Kidney (tissue), 14 donors: ENCODE data around the gene PPP1R14C. TPM values are rescaled to one million over a fixed set of nuclear protein-coding genes. Genes with fewer than 3 reads are reported as not detected.
"Not testable (repeated sequence)": the region's sequence is repeated elsewhere in the genome, so short reads cannot be mapped to it uniquely, and the experiment has no call there.

Experiments
- DNase-seq, 5 donors: peaks; one replicate each; pipeline ENCODE4 v3.0.0-alpha.2; 2013 to 2020
- FAIRE-seq: peaks from 2 replicates; lab custom pipeline; 2012; peaks lifted over from hg19 to GRCh38; lab: Jason Lieb, UNC
- H3K27ac ChIP-seq, 2 donors: one replicate each; pipeline ENCODE4 v1.7.0; 2013; ENCODE audit warnings: low read depth in 2 of 2, low read length in 2 of 2, inconsistent platforms in 1 of 2
- H3K27me3 ChIP-seq: one replicate; pipeline ENCODE4 v1.7.1; 2013; ENCODE audit warnings: low read length, inconsistent platforms; ENCODE audit not compliant: control insufficient read depth, insufficient read depth
- H3K36me3 ChIP-seq, 3 donors: one replicate each; pipeline versions ENCODE4 v1.7.0 to v1.7.1; 2013; ENCODE audit warnings: low read length in 3 of 3, control low read depth in 1 of 3, inconsistent platforms in 1 of 3; ENCODE audit not compliant: insufficient read depth in 3 of 3, control insufficient read depth in 2 of 3
- H3K4me1 ChIP-seq, 3 donors: one replicate each; pipeline versions ENCODE4 v1.7.0 to v1.7.1; 2013; ENCODE audit warnings: low read length in 3 of 3, inconsistent platforms in 1 of 3, low read depth in 1 of 3; ENCODE audit not compliant: control insufficient read depth in 2 of 3, insufficient read depth in 2 of 3
- H3K4me3 ChIP-seq, 3 donors: one replicate each; pipeline versions ENCODE4 v1.7.0 to v1.8.1; 2013; ENCODE audit warnings: low read length in 3 of 3, control low read depth in 1 of 3, inconsistent platforms in 1 of 3
- H3K9ac ChIP-seq, 3 donors: one replicate each; pipeline versions ENCODE4 v1.7.0 to v1.7.1; 2013; ENCODE audit warnings: low read length in 3 of 3, control low read depth in 1 of 3, inconsistent platforms in 1 of 3
- H3K9me3 ChIP-seq, 3 donors: one replicate each; pipeline versions ENCODE4 v1.7.0 to v1.7.1; 2013; ENCODE audit warnings: low read length in 3 of 3, control low read depth in 1 of 3, inconsistent platforms in 1 of 3; ENCODE audit not compliant: control insufficient read depth in 2 of 3, insufficient read depth in 1 of 3
- intact Hi-C: fragments of 100-400 bp; cut with DNase I; formaldehyde crosslinking; loops from one replicate; pipeline ENCODE4 v1.11.1; 2022
- polyA plus RNA-seq: library from polyadenylated mRNA; stranded (reverse); fragments of 350-450 nt; fragmentation: Illumina TruSeq; extraction: RNeasy Lipid Tissue Mini Kit (QIAGEN cat#74804); gene quantifications from one replicate; pipeline ENCODE4 v1.2.3, GENCODE V29; 2014; ENCODE audit warnings: low read depth, low replicate concordance; ENCODE audit not compliant: insufficient read depth
- total RNA-seq: library from RNA; stranded (reverse); fragmentation: NEBNext Ultra II Directional; extraction: Animal tissue kit (Norgen Biotek cat#: 25700); gene quantifications from one replicate; pipeline ENCODE4 v1.2.1, GENCODE V29; 2021
- TF ChIP-seq, protein P1 (sequence below): IDR thresholded peaks from 3 replicates; pipeline ENCODE4 v1.5.1; 2012; ENCODE audit warnings: mild to moderate bottlenecking, moderate library complexity, borderline replicate concordance; ENCODE audit not compliant: insufficient read depth; ENCODE audit errors: extremely low read depth
- donor health status: control.
- donor health status: control.
- donor health status: control.
- donor health status: control.
- donor health status: control.
- donor health status: DM: yes; HTN: yes; CAD: no.
- donor health status: Normal renal cell carcinoma (clear cell type).

PPP1R14C gene
- total and polyA plus RNA-seq, 2 donors from 2014 or later = 6.5 to 15.8 TPM

DNA sequence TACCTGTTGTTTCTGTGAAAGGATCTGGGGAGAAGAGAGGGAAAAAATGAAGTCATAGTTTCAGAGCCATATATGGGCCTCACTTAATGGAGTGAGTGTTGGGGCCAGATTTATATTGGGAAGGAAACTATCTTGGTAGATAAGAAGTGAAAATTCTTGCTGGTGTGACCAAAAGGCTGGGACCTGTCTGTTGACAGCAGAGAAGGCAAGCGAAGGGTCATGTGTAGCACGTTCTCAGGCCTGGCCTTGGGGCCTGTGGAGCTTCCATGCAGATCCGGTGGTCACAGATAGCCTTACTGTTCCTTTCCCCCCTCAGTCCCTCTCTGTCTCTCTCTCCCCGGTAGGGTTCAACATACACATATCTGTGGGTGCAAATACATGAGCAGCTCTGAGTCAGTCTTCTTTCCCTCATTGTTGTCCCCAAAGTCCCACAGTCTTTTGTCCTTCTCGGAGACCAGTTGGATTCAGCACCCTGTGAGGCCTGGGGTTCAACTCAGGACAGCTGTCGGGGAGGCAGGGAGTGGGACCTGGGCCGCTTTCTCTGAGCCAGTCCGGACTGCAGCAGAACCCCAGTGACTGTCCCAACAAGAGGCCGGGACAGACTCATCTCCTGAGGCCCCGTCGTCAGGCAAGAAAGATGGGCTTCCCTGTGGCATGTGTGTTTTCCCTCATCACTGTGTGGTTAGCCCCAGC lies 34.6 kb downstream of the PPP1R14C start:
- Histone ChIP-seq H3K27ac (peak overlapping the region; percentile 50 to 63), H3K9ac (no peak overlapping the region), H3K4me3 (peak overlapping the region in 2 of 3 donors; percentile 8 to 30), H3K36me3 (no peaks in the 10 kb centered on the region), H3K9me3 (no peaks in the 10 kb centered on the region), H3K27me3 (no peaks in the 10 kb centered on the region), H3K4me1 (peaks cover 0 to 15% (median 14%) of the 10 kb centered on the region in 3 donors)
- DNase-seq = no peak
- intact Hi-C loops = no loop called here
- TF ChIP-seq, protein P1, sequence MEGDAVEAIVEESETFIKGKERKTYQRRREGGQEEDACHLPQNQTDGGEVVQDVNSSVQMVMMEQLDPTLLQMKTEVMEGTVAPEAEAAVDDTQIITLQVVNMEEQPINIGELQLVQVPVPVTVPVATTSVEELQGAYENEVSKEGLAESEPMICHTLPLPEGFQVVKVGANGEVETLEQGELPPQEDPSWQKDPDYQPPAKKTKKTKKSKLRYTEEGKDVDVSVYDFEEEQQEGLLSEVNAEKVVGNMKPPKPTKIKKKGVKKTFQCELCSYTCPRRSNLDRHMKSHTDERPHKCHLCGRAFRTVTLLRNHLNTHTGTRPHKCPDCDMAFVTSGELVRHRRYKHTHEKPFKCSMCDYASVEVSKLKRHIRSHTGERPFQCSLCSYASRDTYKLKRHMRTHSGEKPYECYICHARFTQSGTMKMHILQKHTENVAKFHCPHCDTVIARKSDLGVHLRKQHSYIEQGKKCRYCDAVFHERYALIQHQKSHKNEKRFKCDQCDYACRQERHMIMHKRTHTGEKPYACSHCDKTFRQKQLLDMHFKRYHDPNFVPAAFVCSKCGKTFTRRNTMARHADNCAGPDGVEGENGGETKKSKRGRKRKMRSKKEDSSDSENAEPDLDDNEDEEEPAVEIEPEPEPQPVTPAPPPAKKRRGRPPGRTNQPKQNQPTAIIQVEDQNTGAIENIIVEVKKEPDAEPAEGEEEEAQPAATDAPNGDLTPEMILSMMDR = no peak
- no peak for FAIRE-seq

DNA sequence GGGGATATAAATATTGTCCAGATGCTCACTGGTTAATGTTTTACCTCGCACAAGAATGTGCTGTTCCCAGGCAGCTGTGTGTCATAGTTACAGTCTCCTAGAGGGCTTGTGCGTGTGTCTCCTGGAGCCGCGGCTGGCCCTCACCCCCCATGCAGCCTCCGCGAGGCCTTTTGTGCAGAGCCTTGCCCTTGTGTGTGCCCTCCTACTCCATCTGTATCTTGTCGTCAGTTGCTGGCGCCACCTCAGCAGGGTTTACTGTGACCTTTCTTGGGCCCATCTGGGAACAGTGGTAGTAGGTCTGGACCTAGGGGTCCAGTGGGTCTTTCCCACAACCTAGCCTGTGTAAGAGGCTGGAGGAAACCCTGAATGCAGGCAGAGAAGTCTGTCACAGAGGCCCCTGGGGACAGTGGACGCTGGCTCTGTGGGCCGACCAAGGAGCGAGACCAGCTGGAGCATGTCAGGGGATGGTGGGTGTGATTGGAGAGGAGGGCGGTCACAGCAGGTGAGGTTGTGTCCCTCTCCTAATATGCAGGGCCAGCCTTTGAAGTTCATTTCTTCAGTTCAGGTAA lies 35.2 kb downstream of the PPP1R14C start:
- no peaks in the 10 kb centered on the region for H3K9me3 ChIP-seq
- no peaks in the 10 kb centered on the region for H3K27me3 ChIP-seq
- DNase-seq = peak; percentile 72 to 88 (median 82)
- no peak overlapping the region for H3K9ac ChIP-seq
- no peak for FAIRE-seq
- intact Hi-C loops = no loop called here
- TF ChIP-seq, protein P1 = no peak
- H3K4me3 ChIP-seq = no peak overlapping the region
- peak overlapping the region in 1 of 2 donors; percentile 19 for H3K27ac ChIP-seq
- peaks cover 0 to 15% (median 14%) of the 10 kb centered on the region in 3 donors for H3K4me1 ChIP-seq
- H3K36me3 ChIP-seq = no peaks in the 10 kb centered on the region

DNA sequence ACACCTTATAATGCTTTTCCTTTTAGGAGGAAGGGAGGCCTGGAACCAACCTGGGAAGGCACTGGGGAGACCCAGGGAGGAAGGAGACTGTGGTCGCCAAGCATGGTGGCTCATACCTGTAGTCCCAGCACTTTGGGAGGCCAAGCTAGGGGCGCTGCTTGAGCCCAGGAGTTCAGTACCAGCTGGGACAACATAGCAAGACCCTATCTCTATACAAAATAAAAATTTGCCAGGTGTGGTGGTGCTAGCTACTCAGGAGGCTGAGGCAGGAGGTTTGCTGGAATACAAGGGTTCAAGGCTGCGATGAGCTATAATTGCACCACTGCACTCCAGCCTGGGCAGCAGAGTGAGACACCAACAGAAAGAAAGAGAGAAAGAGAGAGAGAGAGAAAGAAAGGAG lies 36.2 kb downstream of the PPP1R14C start:
- Histone ChIP-seq H3K4me3 (no peak overlapping the region), H3K9ac (no peak overlapping the region), H3K9me3 (no peaks in the 10 kb centered on the region), H3K36me3 (no peaks in the 10 kb centered on the region), H3K27ac (no peak overlapping the region), H3K27me3 (no peaks in the 10 kb centered on the region), H3K4me1 (peaks cover 0 to 15% (median 14%) of the 10 kb centered on the region in 3 donors)
- intact Hi-C loops = no loop called here
- no peak for FAIRE-seq
- TF ChIP-seq, protein P1 = no peak
- no peak for DNase-seq

DNA sequence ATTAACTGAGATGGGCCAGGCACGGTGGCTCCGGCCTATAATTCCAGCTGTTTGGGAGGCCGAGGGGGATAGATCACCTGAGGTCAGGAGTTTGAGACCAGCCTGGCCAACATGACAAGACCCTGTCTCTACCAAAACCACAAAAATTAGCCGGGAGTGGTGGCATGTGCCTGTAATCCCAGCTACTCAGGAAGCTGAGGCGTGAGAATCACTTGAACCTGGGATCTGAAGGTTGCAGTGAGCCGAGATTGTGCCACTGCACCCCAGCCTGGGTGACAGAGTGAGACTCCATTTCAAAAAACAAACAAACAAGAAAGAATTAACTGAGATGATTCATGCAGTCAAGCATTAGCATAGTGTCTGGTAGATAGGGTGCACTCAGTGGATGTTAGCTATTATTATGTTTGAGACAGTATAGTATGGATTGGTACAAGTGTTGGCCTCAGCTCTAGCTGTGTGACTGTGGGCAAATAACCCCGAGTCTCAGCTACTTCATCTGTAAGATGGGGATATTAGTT lies 37.1 kb downstream of the PPP1R14C start:
- H3K36me3 ChIP-seq, H3K4me3 ChIP-seq, H3K9me3 ChIP-seq, intact Hi-C loops, H3K27ac ChIP-seq, H3K9ac ChIP-seq, H3K27me3 ChIP-seq, FAIRE-seq, DNase-seq: not testable (repeated sequence)
- peaks cover 0 to 15% (median 14%) of the 10 kb centered on the region in 3 donors for H3K4me1 ChIP-seq
